ENCODE data around the gene XXYLT1. TPM values are rescaled to one million over a fixed set of nuclear protein-coding genes. Genes with fewer than 3 reads are reported as not detected.

XXYLT1 gene
- total RNA-seq, 1 donor from 2014 or later = 8.8 TPM

- no peak for DNase-seq (ENCODE audit: low spot score)
Observed at GRCh38 chr3:195032106-195032759, 238.7 kb downstream of the XXYLT1 start.

GRCh38 chr3:195031574-195032003 is 239.4 kb downstream of the XXYLT1 start:
- DNase-seq (ENCODE audit: low spot score) = no peak

- DNase-seq (ENCODE audit: low spot score) = no peak
Observed at GRCh38 chr3:195030791-195031321, 240.1 kb downstream of the XXYLT1 start.

GRCh38 chr3:195028877-195029606 is 241.9 kb downstream of the XXYLT1 start:
- no peak for DNase-seq (ENCODE audit: low spot score)

- DNase-seq (ENCODE audit: low spot score) = no peak
Observed at GRCh38 chr3:195025884-195026200, 245.1 kb downstream of the XXYLT1 start.

- no peak for DNase-seq (ENCODE audit: low spot score)
Observed at GRCh38 chr3:195025056-195025883, 245.7 kb downstream of the XXYLT1 start.

GRCh38 chr3:195023989-195024388 is 247.0 kb downstream of the XXYLT1 start:
- no peak for DNase-seq (ENCODE audit: low spot score)

DNA sequence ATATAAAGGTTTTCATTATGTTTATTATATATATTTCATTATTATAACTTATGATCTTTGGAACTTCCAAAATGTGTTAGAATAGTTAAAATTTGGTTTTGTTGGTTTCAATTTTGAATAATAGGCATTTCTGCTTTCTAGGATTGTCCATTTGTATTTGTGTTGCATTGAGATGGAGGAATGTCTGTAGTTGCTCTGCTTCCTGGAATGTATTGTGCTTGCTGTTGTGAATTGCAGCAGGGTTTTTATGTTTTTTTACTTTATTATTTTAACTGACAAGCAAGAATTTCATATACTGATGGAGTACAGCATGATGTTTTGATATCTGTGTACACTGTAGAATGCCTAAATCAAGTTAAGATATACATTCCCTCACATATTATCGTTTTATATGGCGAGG is 247.4 kb downstream of the XXYLT1 start:
- DNase-seq (ENCODE audit: low spot score) = no peak

DNA sequence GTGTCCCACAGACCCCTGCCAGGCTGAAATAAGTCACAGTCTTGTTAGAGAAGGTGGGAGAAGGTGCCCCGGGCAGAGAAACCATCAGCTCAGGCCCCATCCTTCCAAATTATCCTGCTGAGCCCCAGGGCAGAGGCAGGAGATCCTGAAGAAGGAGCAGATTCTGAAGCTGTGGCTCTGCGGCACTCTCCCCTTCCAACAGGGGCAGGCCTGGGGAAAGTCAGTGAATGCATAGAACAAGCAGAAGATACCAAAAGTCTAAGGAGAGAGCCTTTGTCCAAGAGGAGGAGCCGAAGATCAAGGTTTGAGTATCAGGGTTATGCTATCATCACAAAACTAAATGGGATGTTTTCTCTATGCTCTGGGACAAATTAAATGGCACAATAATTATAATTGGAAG is 249.3 kb downstream of the XXYLT1 start:
- DNase-seq (ENCODE audit: low spot score) = no peak

GRCh38 chr3:195020921-195021320 is 250.0 kb downstream of the XXYLT1 start:
- no peak for DNase-seq (ENCODE audit: low spot score)

- DNase-seq (ENCODE audit: low spot score) = no peak
Observed at GRCh38 chr3:195020185-195020584, 250.8 kb downstream of the XXYLT1 start.

- no peak for DNase-seq (ENCODE audit: low spot score)
Observed at GRCh38 chr3:195019335-195019734, 251.6 kb downstream of the XXYLT1 start.

Other genes starting within 250 kb of the XXYLT1 start
- gene ACAP2, start 171.9 kb upstream of the XXYLT1 start, total RNA-seq = 47.0 TPM